ENCODE measurements around the gene ZCCHC14. TPM values are rescaled to one million over a fixed set of nuclear protein-coding genes. Genes with fewer than 3 reads are reported as not detected.

The ZCCHC14 gene
- total RNA-seq, 1 donor from 2014 or later: 11.5 TPM

- no peak overlapping the region for H3K9ac ChIP-seq (ENCODE audit: low read depth in 1 of 3, low read length in 3 of 3)
- no peak overlapping the region for H3K27ac ChIP-seq (ENCODE audit: low read depth, low read length)
- no peaks in the 10 kb centered on the region for H3K4me1 ChIP-seq (ENCODE audit: control insufficient read depth in 3 of 3, insufficient read depth in 3 of 3, low read length in 3 of 3)
- H3K9me3 ChIP-seq (ENCODE audit: control insufficient read depth in 3 of 3, low read length in 3 of 3): no peaks in the 10 kb centered on the region
- no peaks in the 10 kb centered on the region for H3K27me3 ChIP-seq (ENCODE audit: control insufficient read depth in 3 of 3, insufficient read depth in 3 of 3, low read length in 3 of 3)
- H3K4me3 ChIP-seq (ENCODE audit: low read length in 3 of 3): no peak overlapping the region
- H3K36me3 ChIP-seq (ENCODE audit: control insufficient read depth in 3 of 3, insufficient read depth in 3 of 3, low read length in 3 of 3): peaks cover 51 to 69% (median 65%) of the 10 kb centered on the region in 3 donors
These were observed 83.0 kb downstream of the ZCCHC14 start for GRCh38 chr16:87409781-87410180.

DNA sequence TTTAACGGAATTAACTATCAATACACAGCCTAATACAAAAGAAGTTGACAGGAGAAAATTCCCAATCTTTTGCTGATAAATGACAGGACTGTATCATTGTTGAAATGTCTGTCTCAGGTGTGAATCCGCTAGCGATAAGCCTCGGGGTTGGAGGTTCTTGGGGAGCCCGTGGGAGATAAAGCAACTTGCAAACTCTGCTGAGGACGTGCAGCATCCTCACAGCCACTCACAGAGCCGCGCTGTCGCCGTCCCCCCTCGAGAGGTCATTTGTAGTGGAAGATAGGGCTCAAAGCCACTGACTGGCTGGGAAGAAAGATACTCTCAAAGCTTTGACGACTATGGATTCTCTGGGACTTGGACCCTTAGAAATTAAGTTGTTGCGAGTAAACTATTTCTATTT is 83.7 kb downstream of the ZCCHC14 start:
- Histone ChIP-seq H3K9ac (ENCODE audit: low read depth in 1 of 3, low read length in 3 of 3) (no peak overlapping the region), H3K4me1 (ENCODE audit: control insufficient read depth in 3 of 3, insufficient read depth in 3 of 3, low read length in 3 of 3) (no peaks in the 10 kb centered on the region), H3K27ac (ENCODE audit: low read depth, low read length) (no peak overlapping the region), H3K36me3 (ENCODE audit: control insufficient read depth in 3 of 3, insufficient read depth in 3 of 3, low read length in 3 of 3) (peaks cover 51 to 69% (median 65%) of the 10 kb centered on the region in 3 donors), H3K9me3 (ENCODE audit: control insufficient read depth in 3 of 3, low read length in 3 of 3) (no peaks in the 10 kb centered on the region), H3K4me3 (ENCODE audit: low read length in 3 of 3) (no peak overlapping the region), H3K27me3 (ENCODE audit: control insufficient read depth in 3 of 3, insufficient read depth in 3 of 3, low read length in 3 of 3) (no peaks in the 10 kb centered on the region)

GRCh38 chr16:87407511-87408112 is 85.2 kb downstream of the ZCCHC14 start:
- Histone ChIP-seq H3K4me3 (ENCODE audit: low read length in 3 of 3) (no peak overlapping the region), H3K9ac (ENCODE audit: low read depth in 1 of 3, low read length in 3 of 3) (no peak overlapping the region), H3K36me3 (ENCODE audit: control insufficient read depth in 3 of 3, insufficient read depth in 3 of 3, low read length in 3 of 3) (peaks cover 51 to 73% (median 67%) of the 10 kb centered on the region in 3 donors), H3K9me3 (ENCODE audit: control insufficient read depth in 3 of 3, low read length in 3 of 3) (no peaks in the 10 kb centered on the region), H3K4me1 (ENCODE audit: control insufficient read depth in 3 of 3, insufficient read depth in 3 of 3, low read length in 3 of 3) (no peaks in the 10 kb centered on the region), H3K27me3 (ENCODE audit: control insufficient read depth in 3 of 3, insufficient read depth in 3 of 3, low read length in 3 of 3) (no peaks in the 10 kb centered on the region), H3K27ac (ENCODE audit: low read depth, low read length) (no peak overlapping the region)

DNA sequence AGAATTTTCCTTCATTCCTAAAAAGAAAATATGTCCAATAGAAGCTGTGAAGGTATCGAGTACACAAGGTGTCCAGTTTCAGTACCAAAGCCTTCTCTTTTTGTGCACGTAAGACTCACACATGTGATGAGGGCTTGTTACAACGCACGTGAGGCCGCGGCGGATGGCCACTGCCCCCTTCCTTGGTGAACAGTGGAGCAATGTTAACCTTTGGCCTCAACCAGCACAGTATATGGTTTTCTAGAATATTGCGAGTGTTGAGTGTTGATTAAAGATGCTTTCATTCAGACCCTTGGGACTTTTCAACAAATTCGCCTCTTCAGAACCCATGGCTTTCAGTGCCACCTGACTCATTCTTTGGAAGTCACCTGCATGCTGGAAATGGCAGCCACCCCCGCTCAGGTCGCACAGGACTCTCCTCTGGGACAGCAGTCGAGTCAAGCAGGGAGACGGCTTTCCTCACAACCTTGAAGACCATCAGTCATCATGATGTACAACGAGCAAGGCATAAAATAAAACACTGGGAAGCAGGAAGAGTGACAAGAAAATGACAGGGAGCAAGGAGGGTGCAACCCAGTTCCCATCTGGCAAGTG is 86.2 kb downstream of the ZCCHC14 start:
- H3K27ac ChIP-seq (ENCODE audit: low read depth, low read length): no peak overlapping the region
- no peaks in the 10 kb centered on the region for H3K4me1 ChIP-seq (ENCODE audit: control insufficient read depth in 3 of 3, insufficient read depth in 3 of 3, low read length in 3 of 3)
- H3K9me3 ChIP-seq (ENCODE audit: control insufficient read depth in 3 of 3, low read length in 3 of 3): no peaks in the 10 kb centered on the region
- no peak overlapping the region for H3K4me3 ChIP-seq (ENCODE audit: low read length in 3 of 3)
- no peak overlapping the region for H3K9ac ChIP-seq (ENCODE audit: low read depth in 1 of 3, low read length in 3 of 3)
- H3K27me3 ChIP-seq (ENCODE audit: control insufficient read depth in 3 of 3, insufficient read depth in 3 of 3, low read length in 3 of 3): no peaks in the 10 kb centered on the region
- peaks cover 45 to 66% (median 63%) of the 10 kb centered on the region in 3 donors for H3K36me3 ChIP-seq (ENCODE audit: control insufficient read depth in 3 of 3, insufficient read depth in 3 of 3, low read length in 3 of 3)

GRCh38 chr16:87404764-87405625 is 87.8 kb downstream of the ZCCHC14 start:
- H3K27ac ChIP-seq (ENCODE audit: low read depth, low read length): no peak overlapping the region
- H3K27me3 ChIP-seq (ENCODE audit: control insufficient read depth in 3 of 3, insufficient read depth in 3 of 3, low read length in 3 of 3): no peaks in the 10 kb centered on the region
- H3K4me1 ChIP-seq (ENCODE audit: control insufficient read depth in 3 of 3, insufficient read depth in 3 of 3, low read length in 3 of 3): no peaks in the 10 kb centered on the region
- peaks cover 29 to 56% (median 54%) of the 10 kb centered on the region in 3 donors for H3K36me3 ChIP-seq (ENCODE audit: control insufficient read depth in 3 of 3, insufficient read depth in 3 of 3, low read length in 3 of 3)
- no peak overlapping the region for H3K9ac ChIP-seq (ENCODE audit: low read depth in 1 of 3, low read length in 3 of 3)
- H3K9me3 ChIP-seq (ENCODE audit: control insufficient read depth in 3 of 3, low read length in 3 of 3): no peaks in the 10 kb centered on the region
- no peak overlapping the region for H3K4me3 ChIP-seq (ENCODE audit: low read length in 3 of 3)

DNA sequence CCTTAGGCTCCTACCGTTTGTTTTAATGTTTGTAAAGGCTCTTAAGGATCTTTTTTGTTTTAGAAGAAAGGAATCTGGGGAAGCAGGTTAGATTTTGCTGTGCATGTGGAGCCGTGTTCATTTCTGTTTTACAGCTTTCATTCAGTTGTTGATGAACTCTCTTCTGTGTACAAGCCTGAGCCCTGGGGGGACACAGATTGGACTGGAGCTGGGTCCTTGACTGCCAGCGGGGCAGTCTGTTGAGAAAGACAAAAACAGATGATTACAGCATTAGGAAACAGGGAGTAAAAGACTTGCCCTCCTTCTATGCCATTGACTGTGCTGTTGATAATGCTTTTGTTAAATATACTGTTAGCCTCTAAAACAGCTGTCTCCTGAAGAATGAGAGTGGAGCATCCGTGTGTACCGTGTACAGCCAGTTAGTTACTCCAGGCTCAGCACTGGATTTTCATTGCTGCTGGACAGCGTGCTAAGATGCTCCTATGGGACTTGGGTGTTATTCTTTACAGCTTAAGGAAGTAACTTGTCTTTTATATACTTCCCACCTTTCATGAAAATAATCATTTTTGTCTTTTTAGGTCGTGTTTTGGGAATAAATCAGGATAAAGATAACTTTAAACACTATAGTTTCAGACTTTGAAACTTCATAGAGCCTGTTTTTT is 97.5 kb downstream of the ZCCHC14 start:
- H3K27ac ChIP-seq (ENCODE audit: low read depth, low read length): peak overlapping the region; percentile 1
- no peak overlapping the region for H3K9ac ChIP-seq (ENCODE audit: low read depth in 1 of 3, low read length in 3 of 3)

GRCh38 chr16:87393680-87394055 is 99.2 kb downstream of the ZCCHC14 start:
- peak overlapping the region; percentile 91 for H3K27ac ChIP-seq (ENCODE audit: low read depth, low read length)
- H3K4me3 ChIP-seq (ENCODE audit: low read length in 3 of 3): peak overlapping the region; percentile 84 to 87 (median 84)

More for the DNA sequence above, 97.5 kb downstream of the ZCCHC14 start:
- Histone ChIP-seq H3K4me3 (ENCODE audit: low read length in 3 of 3) (no peak overlapping the region), H3K27me3 (ENCODE audit: control insufficient read depth in 3 of 3, insufficient read depth in 3 of 3, low read length in 3 of 3) (no peaks in the 10 kb centered on the region), H3K9me3 (ENCODE audit: control insufficient read depth in 3 of 3, low read length in 3 of 3) (no peaks in the 10 kb centered on the region), H3K4me1 (ENCODE audit: control insufficient read depth in 3 of 3, insufficient read depth in 3 of 3, low read length in 3 of 3) (peaks cover 24 to 32% (median 26%) of the 10 kb centered on the region in 3 donors), H3K36me3 (ENCODE audit: control insufficient read depth in 3 of 3, insufficient read depth in 3 of 3, low read length in 3 of 3) (peaks cover 10 to 15% (median 10%) of the 10 kb centered on the region in 3 donors)

GRCh38 chr16:87392821-87393679 is 99.8 kb downstream of the ZCCHC14 start:
- no peaks in the 10 kb centered on the region for H3K9me3 ChIP-seq (ENCODE audit: control insufficient read depth in 3 of 3, low read length in 3 of 3)
- H3K4me1 ChIP-seq (ENCODE audit: control insufficient read depth in 3 of 3, insufficient read depth in 3 of 3, low read length in 3 of 3): peaks cover 29 to 36% (median 29%) of the 10 kb centered on the region in 3 donors

More at GRCh38 chr16:87393680-87394055, 99.2 kb downstream of the ZCCHC14 start:
- Histone ChIP-seq H3K9ac (ENCODE audit: low read depth in 1 of 3, low read length in 3 of 3) (peak overlapping the region in 2 of 3 donors; percentile 91 to 92), H3K27me3 (ENCODE audit: control insufficient read depth in 3 of 3, insufficient read depth in 3 of 3, low read length in 3 of 3) (no peaks in the 10 kb centered on the region), H3K4me1 (ENCODE audit: control insufficient read depth in 3 of 3, insufficient read depth in 3 of 3, low read length in 3 of 3) (peaks cover 26 to 36% (median 28%) of the 10 kb centered on the region in 3 donors), H3K36me3 (ENCODE audit: control insufficient read depth in 3 of 3, insufficient read depth in 3 of 3, low read length in 3 of 3) (peaks cover 2 to 5% (median 2%) of the 10 kb centered on the region in 3 donors), H3K9me3 (ENCODE audit: control insufficient read depth in 3 of 3, low read length in 3 of 3) (no peaks in the 10 kb centered on the region)

More at GRCh38 chr16:87392821-87393679, 99.8 kb downstream of the ZCCHC14 start:
- H3K9ac ChIP-seq (ENCODE audit: low read depth in 1 of 3, low read length in 3 of 3): peak overlapping the region; percentile 87 to 92 (median 91)
- H3K36me3 ChIP-seq (ENCODE audit: control insufficient read depth in 3 of 3, insufficient read depth in 3 of 3, low read length in 3 of 3): no peaks in the 10 kb centered on the region
- no peaks in the 10 kb centered on the region for H3K27me3 ChIP-seq (ENCODE audit: control insufficient read depth in 3 of 3, insufficient read depth in 3 of 3, low read length in 3 of 3)
- H3K4me3 ChIP-seq (ENCODE audit: low read length in 3 of 3): peak overlapping the region; percentile 84 to 87 (median 84)
- H3K27ac ChIP-seq (ENCODE audit: low read depth, low read length): peak overlapping the region; percentile 91
